Measurements from ENCODE around the gene PPM1L. TPM values are rescaled to one million over a fixed set of nuclear protein-coding genes. Genes with fewer than 3 reads are reported as not detected.

The PPM1L gene
- total RNA-seq, 4 donors from 2014 or later = 30.8 to 88.1 (median 52.7) TPM

DNA sequence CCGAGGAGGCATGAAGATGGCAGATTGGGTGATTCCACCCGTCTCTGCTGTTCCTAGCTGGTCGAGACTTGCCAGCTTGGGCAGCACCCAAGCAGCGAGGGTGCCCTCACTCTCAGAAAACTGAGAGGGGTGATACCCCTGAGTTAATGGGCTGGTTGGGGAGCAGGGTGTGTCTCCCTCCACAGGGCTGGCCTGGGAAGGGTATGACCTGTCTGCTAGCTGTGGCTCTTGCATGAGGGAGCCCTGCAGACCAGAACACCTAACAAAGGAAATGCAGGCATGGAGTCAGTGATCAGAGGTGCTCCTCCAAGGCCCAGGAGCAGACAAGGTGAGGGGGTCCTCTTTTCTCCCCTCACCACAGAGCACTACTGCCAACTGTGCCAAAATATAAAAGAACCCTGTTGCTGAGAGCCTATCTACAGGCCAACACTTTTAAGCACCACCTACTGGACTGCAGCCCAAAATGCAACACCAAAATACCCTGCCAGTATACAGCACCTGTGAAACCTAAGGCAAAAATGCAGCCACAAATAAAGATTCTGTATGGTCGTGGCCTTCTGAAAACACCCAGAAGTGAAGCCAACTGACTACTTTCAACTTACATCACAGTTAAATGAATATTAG is 35.8 kb upstream of the PPM1L start:
- 91% methylated on average over 4 of the region's 5 CpGs for WGBS
- DNase-seq (ENCODE audit: extremely low spot score) = no peak
- H3K4me1 ChIP-seq = no peaks in the 10 kb centered on the region
- no peaks in the 10 kb centered on the region for H3K9me3 ChIP-seq
- intact Hi-C loops (cut with DNase I) = no loop called here
- no peaks in the 10 kb centered on the region for H3K36me3 ChIP-seq
- H3K27me3 ChIP-seq = no peaks in the 10 kb centered on the region
- TF ChIP-seq POLR2AphosphoS5 (IDR thresholded peaks at IDR 0.05) = no peak
- no peak for TF ChIP-seq POLR2A (IDR thresholded peaks at IDR 0.05; ENCODE audit: low read depth)
- TF ChIP-seq, protein P1, sequence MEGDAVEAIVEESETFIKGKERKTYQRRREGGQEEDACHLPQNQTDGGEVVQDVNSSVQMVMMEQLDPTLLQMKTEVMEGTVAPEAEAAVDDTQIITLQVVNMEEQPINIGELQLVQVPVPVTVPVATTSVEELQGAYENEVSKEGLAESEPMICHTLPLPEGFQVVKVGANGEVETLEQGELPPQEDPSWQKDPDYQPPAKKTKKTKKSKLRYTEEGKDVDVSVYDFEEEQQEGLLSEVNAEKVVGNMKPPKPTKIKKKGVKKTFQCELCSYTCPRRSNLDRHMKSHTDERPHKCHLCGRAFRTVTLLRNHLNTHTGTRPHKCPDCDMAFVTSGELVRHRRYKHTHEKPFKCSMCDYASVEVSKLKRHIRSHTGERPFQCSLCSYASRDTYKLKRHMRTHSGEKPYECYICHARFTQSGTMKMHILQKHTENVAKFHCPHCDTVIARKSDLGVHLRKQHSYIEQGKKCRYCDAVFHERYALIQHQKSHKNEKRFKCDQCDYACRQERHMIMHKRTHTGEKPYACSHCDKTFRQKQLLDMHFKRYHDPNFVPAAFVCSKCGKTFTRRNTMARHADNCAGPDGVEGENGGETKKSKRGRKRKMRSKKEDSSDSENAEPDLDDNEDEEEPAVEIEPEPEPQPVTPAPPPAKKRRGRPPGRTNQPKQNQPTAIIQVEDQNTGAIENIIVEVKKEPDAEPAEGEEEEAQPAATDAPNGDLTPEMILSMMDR (IDR thresholded peaks at IDR 0.05) = no peak
- TF ChIP-seq EP300 (IDR thresholded peaks at IDR 0.05) = no peak
- no peak overlapping the region for H3K27ac ChIP-seq (replicated peaks in 1 of 4)
- H3K4me3 ChIP-seq = no peak overlapping the region

DNA sequence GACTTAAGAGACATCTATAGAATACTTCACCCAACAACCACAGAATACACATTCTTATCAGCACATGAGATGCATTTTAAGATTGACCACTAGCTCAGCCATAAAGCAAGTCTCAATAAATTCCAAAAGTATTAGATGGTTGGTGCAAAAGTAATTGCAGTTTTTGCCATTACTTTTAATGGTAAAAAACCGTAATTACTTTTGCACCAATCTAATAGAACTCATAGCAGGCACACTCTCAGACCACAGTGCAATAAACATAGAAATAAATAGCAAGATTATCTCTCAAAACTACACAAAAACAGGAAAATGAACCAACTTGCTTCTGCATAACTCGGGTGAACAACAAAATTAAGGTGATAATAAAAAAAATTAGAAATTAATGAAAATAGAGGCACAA is 33.7 kb upstream of the PPM1L start:
- 80% methylated on average over 2 of the region's 2 CpGs for WGBS

DNA sequence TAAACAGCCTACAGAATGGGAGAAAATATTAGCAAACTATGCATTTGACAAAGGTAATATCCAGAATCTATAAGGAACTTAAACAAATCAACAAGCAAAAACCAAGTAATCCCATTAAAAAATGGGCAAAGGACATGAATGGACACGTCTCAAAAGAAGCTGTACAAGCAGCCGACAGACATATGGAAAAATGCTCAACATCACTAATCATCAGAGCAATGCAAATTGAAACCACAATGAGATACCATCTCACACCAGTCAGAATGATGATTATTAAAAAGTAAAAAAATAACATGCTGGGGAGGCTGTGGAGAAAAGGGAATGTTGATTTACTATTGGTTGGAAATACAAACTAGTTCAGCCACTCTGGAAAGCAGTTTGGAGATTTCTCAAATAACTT is 30.7 kb upstream of the PPM1L start:
- intact Hi-C loops (cut with DNase I) = no loop called here
- Histone ChIP-seq H3K27me3 (no peaks in the 10 kb centered on the region), H3K36me3 (no peaks in the 10 kb centered on the region), H3K9me3 (no peaks in the 10 kb centered on the region), H3K4me1 (no peaks in the 10 kb centered on the region), H3K27ac (replicated peaks in 1 of 4) (no peak overlapping the region), H3K4me3 (no peak overlapping the region)
- DNase-seq (ENCODE audit: extremely low spot score) = no peak
- WGBS = 78% methylated on average over 2 of the region's 2 CpGs
- TF ChIP-seq, protein P1 (IDR thresholded peaks at IDR 0.05) = no peak
- TF ChIP-seq POLR2AphosphoS5 (IDR thresholded peaks at IDR 0.05) = no peak

More for the DNA sequence above, 33.7 kb upstream of the PPM1L start:
- Histone ChIP-seq H3K36me3 (no peaks in the 10 kb centered on the region), H3K9me3 (no peaks in the 10 kb centered on the region), H3K4me3 (no peak overlapping the region), H3K27me3 (no peaks in the 10 kb centered on the region), H3K4me1 (no peaks in the 10 kb centered on the region), H3K27ac (replicated peaks in 1 of 4) (no peak overlapping the region)
- TF ChIP-seq POLR2AphosphoS5 (IDR thresholded peaks at IDR 0.05) (no peak), POLR2A (IDR thresholded peaks at IDR 0.05; ENCODE audit: low read depth) (no peak), EP300 (IDR thresholded peaks at IDR 0.05) (no peak)
- TF ChIP-seq, protein P1 (IDR thresholded peaks at IDR 0.05) = no peak
- intact Hi-C loops (cut with DNase I) = no loop called here
- no peak for DNase-seq (ENCODE audit: extremely low spot score)

DNA sequence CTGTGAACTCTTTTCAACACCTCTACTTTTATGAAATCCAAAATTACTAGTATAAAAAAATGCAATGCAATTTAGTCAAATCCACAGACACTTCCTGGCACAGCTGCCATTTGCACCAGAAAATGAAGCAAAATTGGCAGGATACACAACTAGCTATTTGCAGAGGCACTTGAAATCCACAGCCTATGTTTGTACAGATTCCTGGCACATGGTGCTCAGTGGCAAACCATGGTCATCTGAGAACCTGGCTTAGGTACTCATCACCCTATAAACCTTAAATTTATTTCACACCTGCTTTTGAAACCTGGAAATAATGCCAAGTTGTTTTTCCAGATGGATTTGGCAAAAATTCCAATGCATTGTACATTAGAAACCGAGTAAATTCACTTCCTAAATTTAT is 20.2 kb upstream of the PPM1L start:
- intact Hi-C loops (cut with DNase I) = no loop called here
- Histone ChIP-seq H3K36me3 (no peaks in the 10 kb centered on the region), H3K27ac (replicated peaks in 1 of 4) (no peak overlapping the region), H3K9me3 (no peaks in the 10 kb centered on the region), H3K27me3 (no peaks in the 10 kb centered on the region), H3K4me3 (no peak overlapping the region), H3K4me1 (peaks cover 0 to 23% (median 13%) of the 10 kb centered on the region in 4 donors)
- TF ChIP-seq POLR2AphosphoS5 (IDR thresholded peaks at IDR 0.05) (no peak), EP300 (IDR thresholded peaks at IDR 0.05) (no peak), POLR2A (IDR thresholded peaks at IDR 0.05; ENCODE audit: low read depth) (no peak)
- TF ChIP-seq, protein P1 (IDR thresholded peaks at IDR 0.05) = no peak
- 47% methylated on average over 1 of the region's 1 CpG for WGBS
- no peak for DNase-seq (ENCODE audit: extremely low spot score)

DNA sequence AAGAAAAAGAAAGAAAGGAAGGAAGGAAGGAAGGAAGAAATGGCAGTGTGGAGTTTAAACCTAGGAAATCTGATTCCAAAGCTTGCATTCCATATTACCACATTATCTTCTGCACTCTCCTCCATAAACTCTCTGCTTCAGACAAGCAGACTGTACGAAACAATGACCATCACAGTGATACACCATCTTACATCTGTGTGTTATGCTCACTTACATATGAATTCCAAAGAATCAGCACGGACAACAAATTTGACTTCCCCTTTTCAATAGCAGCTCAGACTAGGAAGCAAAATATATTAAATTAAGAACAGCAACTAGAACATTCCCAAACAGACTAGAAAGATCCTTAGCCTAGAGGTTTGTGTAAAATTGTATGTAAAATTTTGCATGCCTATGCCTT is 18.0 kb upstream of the PPM1L start:
- WGBS = 82% methylated on average over 2 of the region's 2 CpGs
- H3K27ac ChIP-seq (replicated peaks in 1 of 4) = no peak overlapping the region

More for the DNA sequence above, 18.0 kb upstream of the PPM1L start:
- Histone ChIP-seq H3K27me3 (no peaks in the 10 kb centered on the region), H3K4me3 (no peak overlapping the region), H3K4me1 (peaks cover 0 to 23% (median 13%) of the 10 kb centered on the region in 4 donors), H3K36me3 (no peaks in the 10 kb centered on the region), H3K9me3 (no peaks in the 10 kb centered on the region)
- TF ChIP-seq POLR2A (IDR thresholded peaks at IDR 0.05; ENCODE audit: low read depth) (no peak), POLR2AphosphoS5 (IDR thresholded peaks at IDR 0.05) (no peak), EP300 (IDR thresholded peaks at IDR 0.05) (no peak)
- TF ChIP-seq, protein P1 (IDR thresholded peaks at IDR 0.05) = no peak
- DNase-seq (ENCODE audit: extremely low spot score) = no peak
- intact Hi-C loops (cut with DNase I) = no loop called here
